GM21529 (cell line): ENCODE measurements around the gene REPIN1.

Experiments used
- ATAC-seq: cut with Tn5 transposase; IDR thresholded peaks from one replicate; pipeline ENCODE4 v1.9.1; 2021; ENCODE audit not compliant: unreplicated experiment

REPIN1 gene

DNA sequence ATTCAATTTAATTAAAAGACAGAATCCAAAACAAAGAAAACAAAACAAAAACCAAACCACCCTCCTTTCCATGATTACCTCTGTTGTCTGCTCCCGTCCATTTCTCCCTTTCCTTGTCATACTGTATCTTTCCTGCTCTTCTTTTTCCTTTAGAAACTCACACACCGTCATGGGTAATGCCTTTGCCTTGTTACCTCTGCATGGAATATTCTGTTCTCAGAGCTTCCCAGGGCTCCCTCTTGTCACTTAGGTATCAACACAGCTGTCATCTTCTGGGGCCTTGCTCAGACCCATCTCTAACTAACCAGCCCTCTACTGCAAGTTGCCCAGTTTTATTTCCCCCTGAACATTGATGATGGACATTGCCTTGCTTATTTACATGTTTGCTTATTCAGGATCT lies 51.6 kb downstream of the REPIN1 start:
- no peak for ATAC-seq

GRCh38 chr7:150420987-150421674 lies 52.5 kb downstream of the REPIN1 start:
- peak; percentile 99 for ATAC-seq

DNA sequence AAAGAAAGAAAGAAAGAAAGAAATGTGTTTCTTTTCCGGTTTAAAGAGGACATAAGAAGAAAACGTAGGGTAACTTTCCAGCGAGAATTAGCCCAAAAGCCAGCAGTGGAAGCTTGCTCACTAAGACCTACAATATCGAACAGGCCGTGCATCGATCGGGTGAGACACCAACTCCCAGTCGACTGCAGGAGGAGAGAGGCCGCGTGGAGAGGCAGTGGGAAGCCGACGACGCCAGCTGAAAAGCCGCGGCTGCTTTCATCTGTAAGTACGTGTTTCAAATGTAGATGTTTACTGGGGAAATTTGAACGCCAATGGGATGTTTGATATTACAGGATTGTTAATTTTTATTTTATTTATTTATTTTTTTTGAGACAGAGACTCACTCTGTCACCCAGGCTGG lies 53.2 kb downstream of the REPIN1 start:
- no peak for ATAC-seq
